C4-2B (cell line): ENCODE data around the gene PCSK6.

Experiments
- H3K27ac ChIP-seq: fragments of 450-650 bp; 2 replicates; pipeline ENCODE4 v1.5.1; 2017
- ZFX ChIP-seq: fragments of 450-650 bp; IDR thresholded peaks from 2 replicates; pipeline ENCODE4 v1.6.1; 2017
- TF ChIP-seq, protein P1 (sequence below): fragments of 450-650 bp; conservative IDR thresholded peaks from 2 replicates; pipeline ENCODE4 v1.5.1; 2017; ENCODE audit warnings: mild to moderate bottlenecking

Gene PCSK6

DNA sequence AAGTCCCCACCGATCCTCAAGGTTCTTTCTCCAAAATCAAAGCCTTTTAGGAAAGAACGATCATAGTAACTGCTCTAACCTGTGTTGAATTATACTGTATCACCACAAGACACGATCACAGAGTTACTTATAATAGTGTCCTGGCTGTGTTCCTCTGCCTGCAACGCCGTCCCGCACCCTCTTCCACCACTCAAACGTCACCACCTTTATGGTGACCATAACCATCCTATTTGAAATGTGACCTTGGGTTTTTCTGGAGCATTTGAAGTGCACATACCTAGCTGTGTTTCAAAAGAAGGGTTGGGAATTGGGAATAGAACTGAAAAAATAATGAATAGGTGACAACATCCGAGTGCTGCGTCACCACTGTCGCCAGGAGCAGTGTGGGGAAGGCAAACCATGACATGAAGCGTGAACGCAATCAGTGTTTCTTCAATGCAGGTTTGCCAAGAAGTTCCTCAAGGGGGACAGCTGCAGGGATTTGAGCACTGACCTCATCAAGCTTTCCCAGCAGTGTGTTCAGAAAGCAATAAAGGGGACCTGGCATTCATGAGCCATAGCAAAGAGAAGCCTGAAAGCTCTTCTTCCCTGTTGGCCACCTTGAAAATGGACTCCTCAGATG, 211.5 kb downstream of the PCSK6 start:
- no peak for TF ChIP-seq ZFX
- TF ChIP-seq, protein P1, sequence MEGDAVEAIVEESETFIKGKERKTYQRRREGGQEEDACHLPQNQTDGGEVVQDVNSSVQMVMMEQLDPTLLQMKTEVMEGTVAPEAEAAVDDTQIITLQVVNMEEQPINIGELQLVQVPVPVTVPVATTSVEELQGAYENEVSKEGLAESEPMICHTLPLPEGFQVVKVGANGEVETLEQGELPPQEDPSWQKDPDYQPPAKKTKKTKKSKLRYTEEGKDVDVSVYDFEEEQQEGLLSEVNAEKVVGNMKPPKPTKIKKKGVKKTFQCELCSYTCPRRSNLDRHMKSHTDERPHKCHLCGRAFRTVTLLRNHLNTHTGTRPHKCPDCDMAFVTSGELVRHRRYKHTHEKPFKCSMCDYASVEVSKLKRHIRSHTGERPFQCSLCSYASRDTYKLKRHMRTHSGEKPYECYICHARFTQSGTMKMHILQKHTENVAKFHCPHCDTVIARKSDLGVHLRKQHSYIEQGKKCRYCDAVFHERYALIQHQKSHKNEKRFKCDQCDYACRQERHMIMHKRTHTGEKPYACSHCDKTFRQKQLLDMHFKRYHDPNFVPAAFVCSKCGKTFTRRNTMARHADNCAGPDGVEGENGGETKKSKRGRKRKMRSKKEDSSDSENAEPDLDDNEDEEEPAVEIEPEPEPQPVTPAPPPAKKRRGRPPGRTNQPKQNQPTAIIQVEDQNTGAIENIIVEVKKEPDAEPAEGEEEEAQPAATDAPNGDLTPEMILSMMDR: no peak
- H3K27ac ChIP-seq: peak overlapping the region; percentile 79

DNA sequence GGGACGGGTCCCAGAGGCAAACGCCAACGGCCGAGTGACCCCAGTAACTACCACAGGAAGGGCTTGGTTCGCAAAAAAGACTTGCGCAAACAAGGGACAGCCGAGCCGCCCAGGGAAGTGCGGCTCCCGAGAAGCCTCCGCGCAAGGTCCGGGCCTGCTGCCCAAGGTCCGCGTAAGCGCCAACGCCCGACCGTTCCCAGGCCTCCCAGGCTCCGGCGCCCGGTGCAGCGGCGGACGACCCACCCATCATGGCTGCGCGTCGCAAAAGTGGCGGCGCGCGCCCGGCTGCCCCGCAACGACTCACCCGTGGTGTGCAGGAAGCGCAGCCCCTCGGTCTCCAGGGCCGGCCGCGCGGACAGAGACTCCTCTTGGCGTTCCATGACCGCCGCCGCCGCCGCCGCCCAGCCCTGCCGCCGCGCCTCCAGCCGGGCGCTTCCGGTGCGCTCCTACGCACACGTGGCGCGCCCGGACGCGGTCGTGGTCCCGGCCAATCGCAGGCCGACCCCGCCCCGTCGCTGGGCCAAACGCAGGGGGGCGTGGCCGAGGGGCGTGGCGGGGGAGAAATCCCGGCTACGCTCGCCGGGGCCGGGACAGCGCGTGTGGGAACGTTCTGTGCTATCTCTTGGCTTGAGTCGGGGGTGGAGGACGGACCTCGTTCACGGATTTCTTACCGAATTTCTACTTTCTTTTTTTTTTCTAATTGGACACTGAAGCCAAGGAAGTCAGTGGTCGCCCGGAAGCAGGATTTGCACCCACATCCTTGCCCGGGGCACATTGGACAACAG, 212.3 kb downstream of the PCSK6 start, which contains the start of gene SELENOS:
SELENOS (minus strand) TSS at position 448 of the 785 bp plus-strand sequence; CDS start at position 380, 68 bp downstream.
- TF ChIP-seq, protein P1: no peak
- TF ChIP-seq ZFX: peak; percentile 90
- H3K27ac ChIP-seq: peak within 1 kb of the TSS; percentile 79

DNA sequence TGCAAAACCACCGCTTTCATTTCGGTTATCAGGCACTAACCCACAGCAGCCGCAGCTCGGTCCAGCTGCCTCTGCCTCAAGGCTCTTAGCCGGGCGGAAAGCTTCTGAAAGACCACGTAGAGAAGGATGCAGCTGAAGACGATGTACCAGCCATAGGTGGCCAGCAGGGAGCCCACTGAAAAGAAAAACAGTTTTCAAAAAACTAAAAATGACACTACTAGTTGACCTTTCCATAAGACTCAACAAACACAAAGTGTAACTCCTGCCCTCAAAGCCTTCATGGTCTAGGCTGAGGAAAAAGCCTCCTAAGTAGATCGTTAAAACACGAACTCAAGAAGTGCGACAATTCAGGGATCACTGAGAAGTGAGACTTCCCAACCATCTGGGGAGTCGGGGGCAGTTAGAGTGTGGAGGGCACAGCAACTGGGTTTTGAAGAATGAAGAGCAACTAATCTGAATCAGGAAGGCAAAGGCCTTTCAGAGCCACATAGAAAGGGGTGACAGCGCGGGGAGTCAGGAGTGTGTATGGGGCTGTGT, 212.9 kb downstream of the PCSK6 start:
- H3K27ac ChIP-seq: peak overlapping the region; percentile 79
- TF ChIP-seq, protein P1: no peak; the same call in 1 of the 2 replicates
- no peak for TF ChIP-seq ZFX

DNA sequence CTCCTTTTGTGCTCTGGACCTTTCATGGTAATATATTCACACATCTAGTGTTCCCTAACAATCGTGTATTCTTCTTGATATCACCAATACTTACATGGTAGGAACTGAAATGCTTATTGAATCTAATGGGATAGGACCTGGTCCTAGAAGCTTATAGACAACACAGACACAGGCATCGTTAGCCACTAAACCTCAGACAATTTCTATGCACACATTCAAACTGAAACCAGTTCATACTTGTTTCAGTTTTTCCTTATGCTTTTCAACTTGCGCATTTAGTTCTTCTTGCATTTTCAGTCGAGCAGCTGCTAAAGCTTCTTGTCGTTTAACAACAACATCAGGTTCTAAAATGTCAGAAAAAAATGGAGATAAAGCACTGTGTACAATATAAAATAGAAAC, 214.5 kb downstream of the PCSK6 start:
- H3K27ac ChIP-seq: no peak overlapping the region
- no peak for TF ChIP-seq ZFX
- TF ChIP-seq, protein P1: no peak

DNA sequence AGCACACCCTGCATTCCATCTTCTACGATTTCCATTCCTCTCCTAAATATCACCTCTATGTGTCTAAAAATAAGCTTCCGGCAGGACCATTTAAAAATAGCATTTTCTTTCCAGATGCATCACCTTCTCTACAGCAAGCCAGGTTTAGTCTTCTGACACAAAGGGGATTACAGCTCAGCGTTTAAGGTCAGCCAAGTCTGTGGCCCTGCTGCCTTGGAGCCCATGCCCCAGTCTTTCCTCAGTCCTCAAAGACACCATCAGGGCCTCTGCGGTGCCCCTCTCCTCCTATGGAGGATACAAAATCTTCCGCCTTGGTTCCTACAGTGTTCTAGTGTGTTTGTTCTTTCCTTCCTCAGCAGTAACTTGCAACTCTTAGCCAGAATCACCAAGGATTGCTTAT, 216.0 kb downstream of the PCSK6 start:
- no peak overlapping the region for H3K27ac ChIP-seq

DNA sequence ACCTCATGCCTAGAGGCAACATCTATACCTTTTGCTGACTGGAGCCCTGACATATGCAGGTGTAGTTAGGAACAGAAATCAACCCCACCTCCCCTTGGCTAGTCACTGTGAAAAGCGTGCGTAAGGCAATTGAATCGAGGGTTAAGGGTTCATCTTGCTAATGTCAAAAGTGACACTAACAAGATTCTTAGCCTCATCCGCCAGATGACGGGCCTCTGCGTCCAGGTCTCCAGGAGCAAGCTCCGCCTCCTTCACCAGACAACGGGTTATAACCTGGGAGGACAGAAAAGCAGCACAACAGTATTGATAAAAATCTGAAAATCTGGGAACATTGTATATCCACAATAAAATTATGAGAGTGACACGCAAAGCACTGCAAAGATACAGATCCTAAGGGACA, 216.9 kb downstream of the PCSK6 start:
- no peak overlapping the region for H3K27ac ChIP-seq
- TF ChIP-seq, protein P1: no peak
- no peak for TF ChIP-seq ZFX

More for the DNA sequence above, 216.0 kb downstream of the PCSK6 start:
- no peak for TF ChIP-seq ZFX
- TF ChIP-seq, protein P1: no peak

DNA sequence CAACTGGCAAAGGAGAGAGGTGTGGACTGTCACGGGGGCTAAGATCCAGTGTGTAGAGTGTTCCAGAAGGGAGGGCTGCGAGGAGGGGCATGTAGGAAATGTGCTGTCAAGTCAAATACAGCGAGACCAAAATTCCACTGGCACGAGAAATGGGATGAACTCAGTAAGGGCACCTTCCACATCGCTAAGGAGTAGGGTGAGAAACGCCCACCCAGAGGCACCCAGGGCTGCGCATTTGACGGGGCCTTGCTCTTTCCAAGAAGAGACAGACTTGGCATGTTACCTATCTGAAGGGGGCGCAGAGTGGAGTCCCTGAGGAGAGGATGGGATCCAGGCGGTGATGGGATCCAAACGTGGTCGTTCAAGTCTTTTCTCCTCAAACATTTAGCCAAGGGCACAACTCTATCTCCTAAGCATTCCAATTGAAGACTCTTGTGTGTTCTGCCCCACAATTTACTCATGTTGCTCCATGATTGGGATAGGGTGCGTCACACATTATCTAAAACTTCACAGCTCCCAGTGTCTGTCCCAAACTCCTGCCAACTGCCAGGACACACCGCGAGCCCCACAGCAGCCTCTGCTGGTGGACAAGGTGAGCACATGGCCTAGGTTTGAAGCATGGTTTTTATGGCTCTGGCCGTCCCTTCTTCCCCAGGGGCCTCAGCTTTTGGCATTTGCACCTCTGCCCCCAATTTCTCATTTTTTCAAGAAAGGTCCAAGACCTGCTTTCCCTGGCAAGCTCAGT, 219.9 kb downstream of the PCSK6 start:
- TF ChIP-seq, protein P1: peak; percentile 68; the same call in 1 of the 2 replicates
- TF ChIP-seq ZFX: no peak
- no peak overlapping the region for H3K27ac ChIP-seq
